Activated naive CD8-positive, alpha-beta T cell treated with anti-CD3 and anti-CD28 coated beads for 36 hours (primary cell): ENCODE data around the gene DBF4B. TPM values are rescaled to one million over a fixed set of nuclear protein-coding genes. Genes with fewer than 3 reads are reported as not detected.

ENCODE experiments used
- DNase-seq: peaks from one replicate; pipeline ENCODE4 v3.0.0; 2021
- H3K27ac Mint-ChIP-seq: one replicate; pipeline ENCODE4 v1.8.0; 2022; ENCODE audit warnings: mild to moderate bottlenecking, moderate library complexity, mixed read lengths
- H3K27me3 Mint-ChIP-seq: one replicate; pipeline ENCODE4 v1.8.0; 2022; ENCODE audit warnings: mild to moderate bottlenecking, mixed read lengths
- H3K36me3 Mint-ChIP-seq: one replicate; pipeline ENCODE4 v1.8.0; 2021; ENCODE audit warnings: mild to moderate bottlenecking, mixed read lengths
- H3K4me1 Mint-ChIP-seq: one replicate; pipeline ENCODE4 v1.8.0; 2021; ENCODE audit warnings: mixed read lengths
- H3K4me3 Mint-ChIP-seq: one replicate; pipeline ENCODE4 v1.8.0; 2022; ENCODE audit warnings: mild to moderate bottlenecking, moderate library complexity, mixed read lengths
- H3K9me3 Mint-ChIP-seq: one replicate; pipeline ENCODE4 v1.8.0; 2022; ENCODE audit warnings: mixed read lengths
- total RNA-seq, 2 experiments: library from RNA; stranded (reverse); gene quantifications; one replicate each; pipeline ENCODE4 v1.2.3, GENCODE V29; 2021

Gene DBF4B
- total RNA-seq, 2 experiments from 2014 or later, result 21.9 to 24.6 TPM

DNA sequence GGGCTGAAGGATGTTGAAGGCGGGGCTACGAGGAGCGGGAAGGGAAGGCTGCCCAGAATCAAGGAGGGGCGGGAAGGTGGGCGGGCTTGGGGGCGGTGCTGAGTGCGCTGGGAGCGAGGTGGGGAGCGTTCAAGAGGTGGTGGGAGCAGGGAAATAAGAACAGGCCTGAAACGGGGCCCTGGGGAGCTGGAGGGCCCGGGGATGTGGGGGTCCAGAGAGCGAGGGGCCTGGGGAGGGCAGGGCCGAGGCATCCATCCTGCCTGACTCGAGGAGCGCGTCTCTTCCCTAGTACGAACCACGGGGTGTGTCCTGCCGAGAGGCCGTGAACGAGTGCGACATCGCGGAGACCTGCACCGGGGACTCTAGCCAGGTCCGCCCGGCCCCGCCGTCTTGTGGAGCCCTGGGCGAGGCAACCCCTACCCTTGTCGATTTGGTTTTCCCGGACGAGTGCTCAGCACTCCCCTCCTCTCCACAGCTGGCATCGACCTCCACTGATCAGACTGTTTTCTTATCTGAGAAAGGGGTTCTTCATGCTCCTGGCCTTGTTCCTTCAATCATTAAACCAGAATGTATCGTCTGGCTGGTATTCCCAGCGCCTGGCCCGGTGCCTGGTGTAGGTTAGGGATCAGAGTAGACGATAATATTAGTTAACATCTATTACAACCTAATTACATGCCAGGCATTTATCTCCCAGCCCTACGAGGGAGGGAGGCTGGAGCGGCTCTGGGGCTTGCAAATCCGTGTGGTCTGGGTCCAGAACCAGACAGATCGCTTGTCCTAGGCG lies 67.6 kb downstream of the DBF4B start:
- H3K27me3 Mint-ChIP-seq, result peaks cover 6% of the 10 kb centered on the region
- no peaks in the 10 kb centered on the region for H3K36me3 Mint-ChIP-seq
- DNase-seq, result no peak
- H3K4me3 Mint-ChIP-seq, result peak overlapping the region; percentile 74
- H3K4me1 Mint-ChIP-seq, result peaks cover 8% of the 10 kb centered on the region
- no peak overlapping the region for H3K27ac Mint-ChIP-seq
- no peaks in the 10 kb centered on the region for H3K9me3 Mint-ChIP-seq

DNA sequence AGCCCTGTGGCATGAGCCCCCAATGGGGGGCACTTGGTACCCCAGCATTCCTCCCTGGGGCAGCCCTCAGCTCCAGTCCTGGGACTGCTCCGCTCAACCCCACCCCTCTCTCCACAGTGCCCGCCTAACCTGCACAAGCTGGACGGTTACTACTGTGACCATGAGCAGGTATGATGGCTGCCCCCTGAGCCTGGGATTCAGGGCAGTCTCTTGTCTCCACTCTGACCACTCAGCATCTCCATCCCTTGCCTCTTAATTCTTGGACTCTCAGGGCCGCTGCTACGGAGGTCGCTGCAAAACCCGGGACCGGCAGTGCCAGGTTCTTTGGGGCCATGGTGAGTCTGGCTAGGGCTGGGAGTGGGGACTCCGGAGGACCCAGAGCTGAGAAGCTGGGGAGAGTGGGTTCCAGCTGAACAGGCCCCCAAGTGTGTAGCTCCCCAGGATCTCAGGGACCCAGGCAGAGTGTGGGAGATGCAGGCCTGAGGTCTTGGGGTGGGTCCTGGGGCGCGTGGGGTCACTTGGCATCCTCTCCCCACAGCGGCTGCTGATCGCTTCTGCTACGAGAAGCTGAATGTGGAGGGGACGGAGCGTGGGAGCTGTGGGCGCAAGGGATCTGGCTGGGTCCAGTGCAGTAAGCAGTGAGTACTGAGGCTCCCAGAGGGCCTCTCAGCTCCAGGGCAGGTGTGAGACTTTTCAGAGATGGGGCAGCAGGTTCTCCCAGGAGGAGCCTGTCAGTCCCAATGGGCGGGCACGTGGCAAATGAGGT lies 68.3 kb downstream of the DBF4B start:
- Mint-ChIP-seq H3K36me3 (no peaks in the 10 kb centered on the region), H3K27ac (no peak overlapping the region), H3K4me3 (no peak overlapping the region), H3K27me3 (peaks cover 6% of the 10 kb centered on the region), H3K9me3 (no peaks in the 10 kb centered on the region), H3K4me1 (peaks cover 8% of the 10 kb centered on the region)
- DNase-seq, result no peak

- Mint-ChIP-seq H3K27ac (no peak overlapping the region), H3K27me3 (peaks cover 6% of the 10 kb centered on the region), H3K4me3 (no peak overlapping the region), H3K9me3 (no peaks in the 10 kb centered on the region), H3K4me1 (peaks cover 8% of the 10 kb centered on the region), H3K36me3 (no peaks in the 10 kb centered on the region)
- no peak for DNase-seq
These were observed 69.2 kb downstream of the DBF4B start for GRCh38 chr17:44777394-44778348.

DNA sequence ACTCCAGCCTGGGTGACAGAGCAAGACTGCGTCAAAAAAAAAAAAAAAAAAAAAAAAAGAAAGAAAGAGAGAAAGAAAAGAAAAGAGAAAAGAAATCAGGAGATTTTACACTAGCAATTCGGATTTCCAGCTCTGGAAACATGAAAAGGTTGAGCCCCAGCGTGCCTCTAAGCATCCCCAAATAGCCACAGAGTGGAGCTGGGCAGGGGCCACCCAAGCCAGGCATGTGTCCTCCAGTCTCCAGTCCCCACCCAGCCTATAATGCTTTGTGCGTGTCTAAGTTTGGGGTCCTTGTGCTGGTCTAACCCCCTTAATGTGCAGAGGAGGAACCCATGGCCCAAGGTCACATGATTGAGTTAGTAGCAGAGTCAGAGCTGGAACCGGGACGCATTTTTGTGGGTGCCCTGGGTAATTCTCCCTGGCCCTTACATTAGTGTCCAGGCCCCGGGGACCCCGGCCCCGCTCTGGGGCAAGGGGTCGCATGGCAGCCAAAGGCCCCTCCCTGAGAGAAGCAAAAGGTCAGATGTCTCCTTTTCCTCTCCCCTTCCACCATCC lies 70.3 kb downstream of the DBF4B start:
- Mint-ChIP-seq H3K36me3 (no peaks in the 10 kb centered on the region), H3K4me3 (no peak overlapping the region), H3K9me3 (no peaks in the 10 kb centered on the region), H3K4me1 (peaks cover 8% of the 10 kb centered on the region), H3K27ac (no peak overlapping the region), H3K27me3 (peaks cover 6% of the 10 kb centered on the region)
- DNase-seq, result no peak

- Mint-ChIP-seq H3K4me1 (peaks cover 8% of the 10 kb centered on the region), H3K9me3 (no peaks in the 10 kb centered on the region), H3K36me3 (no peaks in the 10 kb centered on the region), H3K27ac (no peak overlapping the region), H3K4me3 (peak overlapping the region; percentile 55), H3K27me3 (peaks cover 6% of the 10 kb centered on the region)
- DNase-seq, result peak; percentile 83
These were observed 71.0 kb downstream of the DBF4B start for GRCh38 chr17:44779211-44780025.

DNA sequence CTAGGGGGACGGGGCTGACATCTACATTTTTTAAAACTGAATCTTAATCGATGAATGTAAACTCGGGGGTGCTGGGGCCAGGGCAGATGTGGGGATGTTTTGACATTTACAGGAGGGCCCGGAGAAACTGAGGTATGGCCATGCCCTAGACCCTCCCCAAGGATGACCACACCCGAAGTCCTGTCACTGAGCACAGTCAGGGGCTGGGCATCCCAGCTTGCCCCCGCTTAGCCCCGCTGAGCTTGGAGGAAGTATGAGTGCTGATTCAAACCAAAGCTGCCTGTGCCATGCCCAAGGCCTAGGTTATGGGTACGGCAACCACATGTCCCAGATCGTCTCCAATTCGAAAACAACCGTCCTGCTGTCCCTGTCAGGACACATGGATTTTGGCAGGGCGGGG lies 71.7 kb downstream of the DBF4B start:
- no peaks in the 10 kb centered on the region for H3K9me3 Mint-ChIP-seq
- no peak for DNase-seq
- peaks cover 6% of the 10 kb centered on the region for H3K27me3 Mint-ChIP-seq
- no peaks in the 10 kb centered on the region for H3K36me3 Mint-ChIP-seq
- no peak overlapping the region for H3K4me3 Mint-ChIP-seq
- H3K4me1 Mint-ChIP-seq, result peaks cover 4% of the 10 kb centered on the region
- no peak overlapping the region for H3K27ac Mint-ChIP-seq

DNA sequence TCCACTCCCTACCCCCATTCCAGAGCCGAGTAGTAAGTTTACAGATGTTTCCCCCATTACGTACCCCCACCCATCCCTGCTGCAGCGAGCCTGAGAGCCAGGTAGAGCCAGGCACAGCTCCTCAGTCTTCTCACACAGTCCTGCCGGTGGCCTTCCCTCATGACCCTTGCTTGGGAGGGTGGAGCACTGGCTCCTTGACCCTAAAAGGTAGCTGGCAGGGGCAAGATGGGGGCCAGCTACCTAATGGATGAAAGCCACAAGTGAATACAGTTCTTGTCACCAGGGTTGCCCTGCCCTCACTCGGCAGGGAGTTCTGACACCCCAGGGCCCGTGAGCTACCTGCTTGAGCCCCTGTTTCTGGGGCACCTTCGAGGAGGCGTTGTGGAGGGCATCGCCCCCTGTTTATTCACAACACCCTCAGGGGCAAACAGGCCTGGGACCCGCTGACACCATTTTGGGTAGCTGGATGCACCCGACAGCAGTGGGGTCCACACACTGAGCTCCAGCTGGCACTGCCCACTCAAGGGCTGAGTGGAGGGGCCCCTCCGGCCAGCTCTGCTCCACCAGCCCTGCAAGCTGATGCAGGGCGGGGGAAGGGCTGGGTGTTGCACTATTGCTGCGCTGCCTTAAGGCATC lies 72.5 kb downstream of the DBF4B start:
- Mint-ChIP-seq H3K27ac (no peak overlapping the region), H3K27me3 (peaks cover 6% of the 10 kb centered on the region), H3K4me3 (no peak overlapping the region), H3K36me3 (no peaks in the 10 kb centered on the region), H3K9me3 (no peaks in the 10 kb centered on the region), H3K4me1 (peaks cover 4% of the 10 kb centered on the region)
- DNase-seq, result no peak

- Mint-ChIP-seq H3K36me3 (no peaks in the 10 kb centered on the region), H3K27ac (no peak overlapping the region), H3K27me3 (peaks cover 6% of the 10 kb centered on the region), H3K4me1 (peaks cover 2% of the 10 kb centered on the region), H3K9me3 (no peaks in the 10 kb centered on the region), H3K4me3 (no peak overlapping the region)
- no peak for DNase-seq
These were observed 73.3 kb downstream of the DBF4B start for GRCh38 chr17:44781551-44782325.

- Mint-ChIP-seq H3K4me1 (peaks cover 2% of the 10 kb centered on the region), H3K27me3 (peaks cover 3% of the 10 kb centered on the region), H3K36me3 (no peaks in the 10 kb centered on the region), H3K27ac (no peak overlapping the region), H3K4me3 (no peak overlapping the region), H3K9me3 (no peaks in the 10 kb centered on the region)
- DNase-seq, result no peak
These were observed 73.9 kb downstream of the DBF4B start for GRCh38 chr17:44782326-44782850.

- Mint-ChIP-seq H3K27me3 (no peaks in the 10 kb centered on the region), H3K9me3 (no peaks in the 10 kb centered on the region), H3K4me3 (no peak overlapping the region), H3K36me3 (no peaks in the 10 kb centered on the region), H3K27ac (no peak overlapping the region), H3K4me1 (no peaks in the 10 kb centered on the region)
- DNase-seq, result no peak
These were observed 77.5 kb downstream of the DBF4B start for GRCh38 chr17:44785921-44786320.

DNA sequence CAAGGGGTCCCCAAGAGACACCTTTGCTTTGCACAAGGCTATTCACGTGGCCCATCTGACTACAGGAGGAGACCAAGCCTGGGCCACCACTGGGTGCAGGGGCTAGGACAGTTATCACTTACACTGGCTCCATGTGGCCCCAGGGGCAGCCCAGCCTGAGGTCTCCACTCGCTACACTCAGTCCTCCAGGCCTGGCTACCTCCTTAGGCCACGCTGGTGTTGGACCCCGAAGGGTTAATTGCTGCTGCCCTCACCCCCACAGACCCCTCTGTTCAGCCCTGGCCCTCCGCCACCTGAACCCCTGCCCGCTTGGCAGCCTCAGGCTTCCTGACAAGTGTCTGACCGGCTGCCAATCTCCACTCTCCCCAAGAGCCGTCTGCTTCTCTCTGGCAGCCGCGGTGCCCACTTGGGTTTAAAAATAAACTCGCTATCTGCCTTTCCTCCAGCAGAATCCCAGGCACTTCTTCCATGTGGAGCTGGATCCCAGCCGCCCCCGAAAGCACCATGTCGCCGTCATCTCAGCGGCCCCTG lies 78.2 kb downstream of the DBF4B start:
- Mint-ChIP-seq H3K4me1 (no peaks in the 10 kb centered on the region), H3K36me3 (no peaks in the 10 kb centered on the region), H3K27me3 (no peaks in the 10 kb centered on the region), H3K27ac (no peak overlapping the region), H3K4me3 (no peak overlapping the region), H3K9me3 (no peaks in the 10 kb centered on the region)
- DNase-seq, result no peak

GRCh38 chr17:44787271-44787940 lies 78.9 kb downstream of the DBF4B start:
- H3K27me3 Mint-ChIP-seq, result no peaks in the 10 kb centered on the region
- H3K36me3 Mint-ChIP-seq, result no peaks in the 10 kb centered on the region
- H3K4me3 Mint-ChIP-seq, result no peak overlapping the region
- no peak overlapping the region for H3K27ac Mint-ChIP-seq
- H3K9me3 Mint-ChIP-seq, result no peaks in the 10 kb centered on the region
- DNase-seq, result no peak
- H3K4me1 Mint-ChIP-seq, result no peaks in the 10 kb centered on the region
